ENCODE measurements around the gene TNPO3.
"Not testable (repeated sequence)": the region's sequence is repeated elsewhere in the genome, so short reads cannot be mapped to it uniquely, and the experiment has no call there.

TNPO3 gene

GRCh38 chr7:128954830-128955802, 99.8 kb downstream of the TNPO3 start:
- no peak for DNase-seq

GRCh38 chr7:128954150-128954549, 100.8 kb downstream of the TNPO3 start:
- no peak for DNase-seq

- no peak for DNase-seq
Observed at GRCh38 chr7:128951296-128951695, 103.6 kb downstream of the TNPO3 start.

- no peak for DNase-seq
Observed at GRCh38 chr7:128948976-128949760, 105.7 kb downstream of the TNPO3 start.

GRCh38 chr7:128948312-128948973, 106.5 kb downstream of the TNPO3 start:
- no peak for DNase-seq

DNA sequence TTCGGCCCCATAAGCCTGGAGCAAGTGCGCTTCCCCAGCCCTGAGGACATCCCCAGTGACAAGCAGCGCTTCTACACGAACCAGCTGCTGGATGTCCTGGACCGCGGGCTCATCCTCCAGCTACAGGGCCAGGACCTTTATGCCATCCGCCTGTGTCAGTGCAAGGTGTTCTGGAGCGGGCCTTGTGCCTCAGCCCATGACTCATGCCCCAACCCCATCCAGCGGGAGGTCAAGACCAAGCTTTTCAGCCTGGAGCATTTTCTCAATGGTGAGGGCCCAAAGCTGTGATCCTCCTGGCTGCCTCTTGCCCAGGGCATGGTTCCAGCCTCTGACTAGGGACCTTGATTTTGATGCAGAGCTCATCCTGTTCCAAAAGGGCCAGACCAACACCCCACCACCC, 107.1 kb downstream of the TNPO3 start:
- no peak for DNase-seq

- DNase-seq = no peak
Observed at GRCh38 chr7:128946936-128947830, 107.7 kb downstream of the TNPO3 start.

DNA sequence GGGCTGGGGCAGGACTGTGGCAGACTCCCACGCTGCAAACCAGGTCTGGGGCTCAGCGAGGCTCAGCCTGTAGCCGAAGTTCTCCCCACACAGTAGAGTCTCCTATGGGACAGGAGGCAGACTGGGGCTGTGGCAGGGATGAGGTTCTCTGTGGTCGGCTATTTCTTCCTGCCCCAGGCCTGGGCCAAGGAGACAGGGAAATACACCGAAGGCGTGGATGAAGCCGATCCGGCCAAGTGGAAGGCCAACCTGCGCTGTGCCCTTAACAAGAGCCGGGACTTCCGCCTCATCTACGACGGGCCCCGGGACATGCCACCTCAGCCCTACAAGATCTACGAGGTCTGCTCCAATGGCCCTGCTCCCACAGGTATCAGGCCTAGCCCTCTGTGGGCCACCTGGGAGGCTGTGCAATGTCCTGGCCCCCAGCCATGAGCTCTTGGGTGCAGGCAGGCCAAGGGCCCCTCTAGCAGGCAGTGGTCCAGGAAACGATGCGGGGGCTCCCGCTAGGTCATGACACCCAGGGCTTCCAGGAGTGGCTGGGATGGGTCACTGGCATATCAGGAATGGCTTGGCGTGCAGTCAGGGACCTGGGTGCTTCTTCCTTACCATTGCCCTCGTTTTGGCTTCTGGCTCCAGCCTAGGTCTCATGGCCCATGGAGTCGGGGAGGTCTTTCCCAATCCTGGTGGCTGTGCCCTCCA, 109.1 kb downstream of the TNPO3 start:
- no peak for DNase-seq

GRCh38 chr7:128944487-128945236, 110.2 kb downstream of the TNPO3 start:
- DNase-seq = no peak

DNA sequence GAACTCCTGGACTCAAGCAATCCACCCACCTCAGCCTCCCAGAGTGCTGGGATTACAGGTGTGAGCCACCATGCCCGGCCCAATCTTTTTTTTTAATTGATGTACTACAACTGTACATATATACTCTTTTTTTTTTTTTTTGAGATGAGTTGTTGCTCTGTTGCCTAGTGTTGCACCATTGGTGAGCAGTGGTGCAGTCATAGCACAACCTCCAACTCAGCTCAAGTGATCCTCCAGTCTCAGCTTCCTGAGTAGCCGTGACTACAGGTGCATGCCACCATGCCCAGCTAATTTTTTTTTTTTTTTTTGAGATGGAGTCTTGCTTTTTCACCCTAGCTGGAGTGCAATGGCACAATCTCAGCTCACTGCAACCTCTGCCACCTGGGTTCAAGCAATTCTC, 111.7 kb downstream of the TNPO3 start:
- DNase-seq = not testable (repeated sequence)

GRCh38 chr7:128941946-128942526, 112.9 kb downstream of the TNPO3 start:
- no peak for DNase-seq

DNA sequence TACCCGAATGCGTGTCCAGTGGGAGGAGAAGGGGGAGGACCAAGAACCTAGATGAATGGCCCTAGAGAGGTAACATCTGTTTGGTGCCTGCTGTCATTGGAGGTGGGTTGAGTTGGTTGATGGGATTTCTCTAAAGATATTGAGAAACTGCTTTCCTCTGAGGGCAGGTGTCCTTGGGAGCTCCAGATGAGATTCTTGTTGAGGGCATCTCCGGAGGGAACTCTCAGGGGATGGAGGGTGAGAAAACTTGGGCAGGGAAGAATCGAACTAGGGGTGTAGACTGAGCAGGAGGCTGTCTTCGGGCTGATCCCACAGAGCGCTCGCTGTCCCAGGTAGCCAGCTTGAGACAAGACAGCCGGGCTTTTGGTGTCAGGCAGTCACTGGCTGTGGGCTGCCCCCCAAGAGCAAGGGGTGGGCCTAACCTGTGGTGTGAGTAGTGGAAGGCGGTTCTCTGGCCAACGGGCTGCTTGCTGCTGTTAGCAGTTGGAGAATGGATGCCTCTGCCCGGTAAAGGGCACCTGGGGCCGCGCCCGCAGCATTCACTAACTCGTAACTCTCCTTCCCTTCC, 113.5 kb downstream of the TNPO3 start:
- DNase-seq = no peak

DNA sequence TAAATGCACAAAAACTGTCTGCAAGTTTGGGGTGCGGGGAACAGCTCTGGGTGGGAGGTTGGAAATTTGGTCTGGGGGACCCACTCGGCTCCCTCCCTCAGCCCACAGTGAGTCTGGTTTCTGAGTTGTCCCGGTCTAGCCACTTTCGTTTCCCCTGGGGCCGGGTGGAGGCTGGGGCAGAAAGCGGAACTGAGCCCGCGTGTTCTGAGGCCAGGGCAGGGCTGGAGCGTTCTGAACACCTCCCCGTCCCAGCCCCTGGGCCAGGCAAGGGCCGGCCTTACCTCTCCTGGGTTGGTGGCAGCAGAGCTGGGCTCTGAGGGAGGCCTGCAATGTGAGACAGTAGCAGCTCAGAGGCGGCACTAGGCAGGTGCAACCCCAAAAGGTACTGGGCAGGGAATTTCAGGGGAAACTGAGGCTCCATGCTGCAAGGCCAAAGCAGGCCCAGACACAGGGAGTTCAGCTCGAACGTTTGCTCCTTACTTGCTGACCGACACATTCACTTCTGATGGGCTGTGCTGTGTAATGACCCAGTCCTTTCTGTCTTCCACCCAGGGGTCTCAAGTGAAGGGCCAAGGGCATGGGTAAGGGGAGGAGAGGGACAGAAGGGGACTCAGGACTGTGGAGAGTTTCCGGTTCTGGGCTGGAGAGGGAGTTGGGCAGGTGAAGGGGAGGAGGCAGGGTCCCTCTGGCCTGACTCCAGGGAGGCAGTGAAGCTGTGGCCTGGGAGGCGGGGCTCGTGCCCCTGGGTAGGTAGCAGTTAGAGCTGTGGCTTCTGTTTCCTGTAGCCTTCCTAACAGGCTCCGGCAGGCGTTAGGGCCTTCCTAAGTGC, 114.2 kb downstream of the TNPO3 start:
- no peak for DNase-seq

GRCh38 chr7:128939861-128940410, 115.0 kb downstream of the TNPO3 start:
- no peak for DNase-seq

GRCh38 chr7:128939075-128939860, 115.6 kb downstream of the TNPO3 start:
- DNase-seq = no peak

DNA sequence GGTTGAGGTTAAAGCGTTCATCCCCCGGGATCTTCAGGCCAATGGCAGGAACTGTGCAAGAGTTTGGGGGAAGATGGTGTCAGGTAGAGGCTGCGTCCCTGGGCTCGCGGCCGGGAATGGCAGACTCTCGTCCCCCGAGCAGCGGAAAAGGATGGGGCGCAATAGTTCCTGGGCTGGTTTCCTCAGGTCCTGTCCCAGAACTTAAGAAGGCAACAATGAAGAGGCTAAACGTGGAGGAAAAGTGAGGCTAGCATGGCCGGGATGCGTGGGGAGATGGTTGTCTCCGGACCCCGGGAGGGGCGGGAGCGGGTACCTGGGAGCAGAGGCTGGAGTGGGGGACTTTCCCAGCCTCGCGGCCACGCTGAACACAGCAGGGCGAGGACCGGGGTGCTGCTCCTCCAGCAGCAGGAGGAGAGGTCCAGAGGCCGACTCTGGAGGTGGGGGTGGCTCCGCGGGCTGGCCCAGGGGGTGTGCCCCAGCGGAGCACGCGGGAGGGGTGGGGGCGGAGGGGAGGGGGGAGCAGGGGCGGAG, 116.3 kb downstream of the TNPO3 start:
- DNase-seq = no peak

DNA sequence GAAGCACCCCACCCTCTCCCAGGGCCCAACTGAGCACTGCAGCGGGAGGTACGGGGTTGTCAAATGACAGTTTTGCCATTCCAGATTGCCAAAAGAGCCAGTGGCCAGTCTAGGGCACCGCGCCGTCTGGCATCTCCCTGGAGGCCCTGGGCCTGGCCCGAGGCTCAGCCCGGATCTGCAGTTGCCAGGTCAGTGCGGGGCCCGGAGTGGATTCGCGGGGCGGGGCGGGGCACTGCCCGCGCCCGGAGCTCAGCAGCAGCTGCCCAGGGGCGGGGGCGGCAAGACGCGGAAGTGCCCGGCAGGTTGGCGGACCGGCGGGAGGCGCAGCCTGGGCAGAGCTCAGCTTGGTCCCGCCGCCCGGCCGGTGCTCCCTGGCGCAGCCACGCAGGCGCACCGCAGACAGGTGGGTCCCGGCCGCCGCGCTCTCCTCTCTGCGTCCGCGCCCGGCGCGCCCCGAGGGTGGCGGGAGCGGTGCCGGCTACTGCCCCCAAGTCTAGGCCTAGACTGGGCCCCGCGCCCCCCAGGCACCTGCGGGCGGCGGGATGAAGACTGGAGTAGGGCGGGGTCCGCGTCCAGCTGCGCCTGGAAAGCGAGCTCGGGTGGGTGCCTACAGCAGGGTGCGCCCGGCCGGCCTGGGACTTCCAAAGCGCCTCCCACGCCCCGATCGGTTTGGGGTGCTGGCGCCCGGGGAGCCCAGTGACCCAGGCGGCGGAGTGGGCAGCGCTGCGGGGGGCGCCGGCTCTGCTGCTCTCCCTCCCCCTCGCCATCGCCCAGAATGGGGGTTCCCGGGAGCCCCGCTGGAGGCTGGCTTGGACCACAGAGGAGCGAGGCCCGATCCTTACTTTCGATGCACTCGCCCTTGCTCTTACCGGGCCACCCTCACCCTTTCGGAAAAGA, 117.0 kb downstream of the TNPO3 start, which contains the start of gene IRF5:
IRF5 (plus strand) TSS at position 281 of the 897 bp plus-strand sequence. CDS start 4,155 bp downstream, outside the sequence.
- peak; percentile 30 for DNase-seq
